Naive B cell (primary cell): Measurements from ENCODE around the gene SEC24B. TPM values are rescaled to one million over a fixed set of nuclear protein-coding genes. Genes with fewer than 3 reads are reported as not detected.

Experiments
- ATAC-seq, 2 donors: fragments of 150-1000 bp; cut with Tn5 transposase; 2 replicates each; pipeline ENCODE4 v1.10.0; 2021; ENCODE audit warnings: low read depth in 2 of 2, mild to moderate bottlenecking in 2 of 2, moderate library complexity in 2 of 2
- DNase-seq: peaks from one replicate; pipeline ENCODE4 v3.0.0; 2022
- H3K27ac Mint-ChIP-seq, 6 donors: one replicate each; pipeline ENCODE4 v1.8.0; 2020 to 2022; ENCODE audit warnings: mild to moderate bottlenecking in 6 of 6, mixed read lengths in 6 of 6, moderate library complexity in 5 of 6, inconsistent platforms in 2 of 6
- H3K27me3 Mint-ChIP-seq, 3 donors: one replicate each; pipeline ENCODE4 v1.8.0; 2021 to 2022; ENCODE audit warnings: mixed read lengths in 3 of 3, mild to moderate bottlenecking in 1 of 3
- H3K36me3 Mint-ChIP-seq, 2 donors: one replicate each; pipeline ENCODE4 v1.8.0; 2020 to 2022; ENCODE audit warnings: mixed read lengths in 2 of 2, inconsistent platforms in 1 of 2, mild to moderate bottlenecking in 1 of 2
- H3K4me1 Mint-ChIP-seq, 3 donors: one replicate each; pipeline ENCODE4 v1.8.0; 2020 to 2022; ENCODE audit warnings: mixed read lengths in 3 of 3, inconsistent platforms in 1 of 3, mild to moderate bottlenecking in 1 of 3, moderate library complexity in 1 of 3
- H3K4me3 Mint-ChIP-seq, 8 donors: one replicate each; pipeline ENCODE4 v1.8.0; 2020 to 2022; ENCODE audit warnings: mild to moderate bottlenecking in 8 of 8, mixed read lengths in 8 of 8, moderate library complexity in 8 of 8, inconsistent platforms in 2 of 8
- H3K9me3 Mint-ChIP-seq, 7 donors: one replicate each; pipeline ENCODE4 v1.8.0; 2020 to 2022; ENCODE audit warnings: mixed read lengths in 7 of 7, mild to moderate bottlenecking in 5 of 7, inconsistent platforms in 2 of 7, moderate library complexity in 1 of 7
- polyA plus RNA-seq, 6 donors: library from polyadenylated mRNA; unstranded; fragments of 300-500 nt; fragmentation: Illumina TruSeq; gene quantifications; one replicate each; pipeline ENCODE4 v1.2.3, GENCODE V29; 2021; ENCODE audit warnings: low read depth in 6 of 6

SEC24B gene
- polyA plus RNA-seq = 10 to 100 TPM; 15.0 to 36.2 (median 17.7) TPM

- Mint-ChIP-seq H3K36me3 (no peaks in the 10 kb centered on the region), H3K4me1 (peaks cover 29 to 49% (median 37%) of the 10 kb centered on the region in 3 donors), H3K4me3 (peak within 1 kb of the TSS; percentile 73 to 95 (median 92)), H3K27ac (peak within 1 kb of the TSS; percentile 85 to 96 (median 94)), H3K27me3 (no peaks in the 10 kb centered on the region), H3K9me3 (no peaks in the 10 kb centered on the region)
- DNase-seq = peak; percentile 94
- ATAC-seq = peak; percentile 89
Observed at GRCh38 chr4:109433205-109434006, at the start of gene SEC24B. TSS of gene SEC24B (plus strand) at chr4:109433815. CDS start at chr4:109433870, 55 bp downstream.

GRCh38 chr4:109383823-109384222, 49.8 kb upstream of the SEC24B start:
- DNase-seq = no peak
- Mint-ChIP-seq H3K36me3 (no peaks in the 10 kb centered on the region), H3K27ac (no peak overlapping the region), H3K4me3 (no peak overlapping the region), H3K4me1 (no peaks in the 10 kb centered on the region), H3K27me3 (peaks cover 5 to 32% (median 23%) of the 10 kb centered on the region in 3 donors), H3K9me3 (no peaks in the 10 kb centered on the region)
- no peak for ATAC-seq

GRCh38 chr4:109385260-109385659, 48.4 kb upstream of the SEC24B start:
- Mint-ChIP-seq H3K27me3 (peaks cover 12 to 32% (median 23%) of the 10 kb centered on the region in 3 donors), H3K27ac (no peak overlapping the region), H3K9me3 (no peaks in the 10 kb centered on the region), H3K36me3 (no peaks in the 10 kb centered on the region), H3K4me1 (no peaks in the 10 kb centered on the region), H3K4me3 (no peak overlapping the region)
- DNase-seq = no peak
- no peak for ATAC-seq

- DNase-seq = no peak
- no peaks in the 10 kb centered on the region for H3K4me1 Mint-ChIP-seq
- no peak for ATAC-seq
- H3K4me3 Mint-ChIP-seq = no peak overlapping the region
- peak overlapping the region in 1 of 6 donors; percentile 69 for H3K27ac Mint-ChIP-seq
- peaks cover 0 to 2% (median 0%) of the 10 kb centered on the region in 7 donors for H3K9me3 Mint-ChIP-seq
- H3K36me3 Mint-ChIP-seq = no peaks in the 10 kb centered on the region
- peaks cover 17 to 47% (median 28%) of the 10 kb centered on the region in 3 donors for H3K27me3 Mint-ChIP-seq
Observed at GRCh38 chr4:109389369-109390114, 44.1 kb upstream of the SEC24B start.

- H3K4me3 Mint-ChIP-seq = no peak overlapping the region
- no peaks in the 10 kb centered on the region for H3K36me3 Mint-ChIP-seq
- ATAC-seq (no peak), DNase-seq (no peak)
- peaks cover 0 to 2% (median 0%) of the 10 kb centered on the region in 7 donors for H3K9me3 Mint-ChIP-seq
- H3K27me3 Mint-ChIP-seq = peaks cover 17 to 42% (median 21%) of the 10 kb centered on the region in 3 donors
- peaks cover 0 to 5% (median 0%) of the 10 kb centered on the region in 3 donors for H3K4me1 Mint-ChIP-seq
- no peak overlapping the region for H3K27ac Mint-ChIP-seq
Observed at GRCh38 chr4:109390115-109390768, 43.4 kb upstream of the SEC24B start.

- no peak for ATAC-seq
Observed at GRCh38 chr4:109395694-109396093, 37.9 kb upstream of the SEC24B start.

GRCh38 chr4:109398928-109399327, 34.7 kb upstream of the SEC24B start:
- Mint-ChIP-seq H3K36me3 (no peaks in the 10 kb centered on the region), H3K9me3 (no peaks in the 10 kb centered on the region), H3K4me1 (peaks cover 0 to 5% (median 0%) of the 10 kb centered on the region in 3 donors), H3K27ac (no peak overlapping the region), H3K4me3 (no peak overlapping the region), H3K27me3 (peaks cover 15 to 45% (median 32%) of the 10 kb centered on the region in 3 donors)
- no peak for ATAC-seq
- DNase-seq = no peak

More at GRCh38 chr4:109395694-109396093, 37.9 kb upstream of the SEC24B start:
- no peaks in the 10 kb centered on the region for H3K36me3 Mint-ChIP-seq
- peaks cover 0 to 5% (median 0%) of the 10 kb centered on the region in 3 donors for H3K4me1 Mint-ChIP-seq
- no peak overlapping the region for H3K27ac Mint-ChIP-seq
- peaks cover 18 to 48% (median 20%) of the 10 kb centered on the region in 3 donors for H3K27me3 Mint-ChIP-seq
- no peak overlapping the region for H3K4me3 Mint-ChIP-seq
- peaks cover 0 to 2% (median 0%) of the 10 kb centered on the region in 7 donors for H3K9me3 Mint-ChIP-seq
- no peak for DNase-seq

GRCh38 chr4:109406337-109406931, 27.2 kb upstream of the SEC24B start:
- Mint-ChIP-seq H3K36me3 (peaks cover 0 to 5% of the 10 kb centered on the region in 2 donors), H3K9me3 (no peaks in the 10 kb centered on the region), H3K4me3 (no peak overlapping the region), H3K27ac (no peak overlapping the region), H3K4me1 (no peaks in the 10 kb centered on the region), H3K27me3 (peaks cover 0 to 17% (median 12%) of the 10 kb centered on the region in 3 donors)
- DNase-seq (peak; percentile 16), ATAC-seq (peak; percentile 42 to 43)

- peaks cover 0 to 5% of the 10 kb centered on the region in 2 donors for H3K36me3 Mint-ChIP-seq
- no peaks in the 10 kb centered on the region for H3K4me1 Mint-ChIP-seq
- no peak for DNase-seq
- no peak overlapping the region for H3K27ac Mint-ChIP-seq
- H3K4me3 Mint-ChIP-seq = no peak overlapping the region
- ATAC-seq = no peak
- H3K27me3 Mint-ChIP-seq = peaks cover 0 to 17% (median 6%) of the 10 kb centered on the region in 3 donors
- H3K9me3 Mint-ChIP-seq = no peaks in the 10 kb centered on the region
Observed at GRCh38 chr4:109407027-109407737, 26.4 kb upstream of the SEC24B start.

GRCh38 chr4:109408711-109409110, 24.9 kb upstream of the SEC24B start:
- Mint-ChIP-seq H3K4me1 (no peaks in the 10 kb centered on the region), H3K4me3 (no peak overlapping the region), H3K9me3 (no peaks in the 10 kb centered on the region), H3K36me3 (peaks cover 0 to 5% of the 10 kb centered on the region in 2 donors), H3K27me3 (peaks cover 0 to 8% (median 0%) of the 10 kb centered on the region in 3 donors), H3K27ac (peak overlapping the region in 1 of 6 donors; percentile 21)
- DNase-seq = no peak
- ATAC-seq = no peak

- Mint-ChIP-seq H3K9me3 (no peaks in the 10 kb centered on the region), H3K27ac (no peak overlapping the region), H3K4me3 (no peak overlapping the region), H3K4me1 (no peaks in the 10 kb centered on the region), H3K27me3 (no peaks in the 10 kb centered on the region), H3K36me3 (peaks cover 0 to 5% of the 10 kb centered on the region in 2 donors)
- no peak for DNase-seq
- no peak for ATAC-seq
Observed at GRCh38 chr4:109410226-109410625, 23.4 kb upstream of the SEC24B start.

GRCh38 chr4:109410776-109411175, 22.8 kb upstream of the SEC24B start:
- no peak for ATAC-seq
- no peak overlapping the region for H3K27ac Mint-ChIP-seq
- no peaks in the 10 kb centered on the region for H3K4me1 Mint-ChIP-seq

More at GRCh38 chr4:109410776-109411175, 22.8 kb upstream of the SEC24B start:
- Mint-ChIP-seq H3K9me3 (no peaks in the 10 kb centered on the region), H3K27me3 (no peaks in the 10 kb centered on the region), H3K4me3 (no peak overlapping the region), H3K36me3 (peaks cover 0 to 5% of the 10 kb centered on the region in 2 donors)
- no peak for DNase-seq
